Fibroblast of mammary gland (primary cell): ENCODE measurements around the gene CTTN.

Source experiments
- DNase-seq: peaks from one replicate; pipeline ENCODE4 v3.0.0-alpha.2; 2010; ENCODE audit warnings: low read depth
- H3K4me3 ChIP-seq: 2 replicates; pipeline ENCODE4 v1.5.1; 2011; ENCODE audit warnings: low read depth, mild to moderate bottlenecking, low read length, moderate library complexity; ENCODE audit not compliant: control insufficient read depth
- TF ChIP-seq, protein P1 (sequence below): conservative IDR thresholded peaks from 2 replicates; pipeline ENCODE4 v1.5.1; 2011; ENCODE audit warnings: low read depth, low read length, inconsistent platforms; ENCODE audit not compliant: control insufficient read depth, insufficient read depth

The CTTN gene

DNA sequence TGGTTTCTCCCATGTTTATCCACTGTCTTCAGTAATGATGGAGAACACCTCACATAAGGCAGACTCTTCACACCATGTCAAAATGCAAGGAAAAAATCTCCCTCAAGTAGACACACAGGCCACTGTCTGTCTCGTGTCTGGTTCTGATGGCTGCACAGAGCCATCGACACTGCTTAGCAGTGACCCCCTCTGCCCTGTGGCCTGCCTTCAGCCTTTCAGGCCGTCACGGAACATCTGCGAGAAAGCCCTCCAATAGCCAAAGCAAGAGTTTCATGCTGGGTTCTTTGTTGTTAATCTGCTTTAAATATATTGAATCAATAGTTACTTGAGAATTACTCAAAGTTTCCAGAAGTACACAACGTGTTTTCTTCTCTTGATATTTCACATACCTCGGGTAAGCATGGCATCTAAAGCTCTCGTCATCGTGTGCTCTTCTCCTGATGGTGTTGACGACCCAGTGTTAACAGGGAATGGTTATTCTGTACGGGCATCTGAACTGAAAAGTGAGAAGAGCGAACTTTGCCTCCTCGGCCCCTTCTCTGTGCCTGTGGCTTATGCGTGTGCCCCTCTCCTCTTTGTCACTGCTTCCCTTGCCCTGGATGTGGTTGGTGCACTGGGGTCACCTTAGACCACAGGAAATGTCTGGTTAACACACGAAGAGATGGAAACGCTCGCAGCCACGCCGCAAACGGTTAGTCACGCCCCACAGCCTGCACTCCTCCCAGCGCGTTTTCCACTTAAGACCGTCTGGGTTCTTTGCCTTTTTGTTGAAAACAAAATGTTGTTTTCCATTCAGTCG lies 33.4 kb upstream of the CTTN start:
- DNase-seq, result no peak
- no peak overlapping the region for H3K4me3 ChIP-seq
- TF ChIP-seq, protein P1, sequence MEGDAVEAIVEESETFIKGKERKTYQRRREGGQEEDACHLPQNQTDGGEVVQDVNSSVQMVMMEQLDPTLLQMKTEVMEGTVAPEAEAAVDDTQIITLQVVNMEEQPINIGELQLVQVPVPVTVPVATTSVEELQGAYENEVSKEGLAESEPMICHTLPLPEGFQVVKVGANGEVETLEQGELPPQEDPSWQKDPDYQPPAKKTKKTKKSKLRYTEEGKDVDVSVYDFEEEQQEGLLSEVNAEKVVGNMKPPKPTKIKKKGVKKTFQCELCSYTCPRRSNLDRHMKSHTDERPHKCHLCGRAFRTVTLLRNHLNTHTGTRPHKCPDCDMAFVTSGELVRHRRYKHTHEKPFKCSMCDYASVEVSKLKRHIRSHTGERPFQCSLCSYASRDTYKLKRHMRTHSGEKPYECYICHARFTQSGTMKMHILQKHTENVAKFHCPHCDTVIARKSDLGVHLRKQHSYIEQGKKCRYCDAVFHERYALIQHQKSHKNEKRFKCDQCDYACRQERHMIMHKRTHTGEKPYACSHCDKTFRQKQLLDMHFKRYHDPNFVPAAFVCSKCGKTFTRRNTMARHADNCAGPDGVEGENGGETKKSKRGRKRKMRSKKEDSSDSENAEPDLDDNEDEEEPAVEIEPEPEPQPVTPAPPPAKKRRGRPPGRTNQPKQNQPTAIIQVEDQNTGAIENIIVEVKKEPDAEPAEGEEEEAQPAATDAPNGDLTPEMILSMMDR, result no peak

DNA sequence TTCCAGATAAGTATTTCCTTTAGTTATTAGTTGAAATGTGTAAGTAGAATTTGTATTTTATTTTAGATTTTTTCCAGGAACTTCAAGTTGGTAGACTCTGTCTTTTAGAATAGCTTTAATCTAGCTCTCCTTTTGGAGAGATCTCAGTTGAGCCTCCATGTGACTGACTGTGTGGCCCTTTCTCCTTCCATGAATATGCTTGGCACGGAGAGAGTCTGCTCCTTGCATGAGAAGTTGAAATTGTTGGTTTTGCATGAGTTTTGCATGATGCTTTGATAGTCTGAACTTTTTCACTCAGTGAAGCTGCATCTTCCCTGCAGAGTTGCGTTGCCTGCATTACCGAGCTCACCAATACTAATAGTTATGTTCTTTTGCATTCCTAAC lies 32.8 kb upstream of the CTTN start:
- no peak for DNase-seq
- TF ChIP-seq, protein P1, result no peak
- H3K4me3 ChIP-seq, result no peak overlapping the region

DNA sequence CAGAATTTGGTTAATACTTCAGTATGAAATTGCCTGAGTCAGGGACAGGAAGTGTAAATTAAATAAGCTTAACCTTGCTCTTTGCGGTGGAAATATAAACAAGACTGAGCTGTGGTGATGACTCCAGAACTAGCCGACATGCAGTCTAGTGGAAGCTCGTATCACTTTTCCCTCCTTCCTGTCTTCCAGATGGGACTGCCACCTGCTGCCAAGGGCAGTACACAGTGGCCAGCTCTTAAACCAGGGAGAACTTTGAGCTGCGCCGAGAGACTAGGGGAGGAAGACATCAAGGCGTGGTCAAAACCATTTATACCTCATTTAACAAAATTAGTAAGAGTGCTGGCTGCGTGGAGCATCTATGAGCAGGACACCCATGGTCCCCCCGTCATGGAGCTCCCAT lies 31.3 kb upstream of the CTTN start:
- H3K4me3 ChIP-seq, result no peak overlapping the region
- TF ChIP-seq, protein P1, result no peak
- no peak for DNase-seq

DNA sequence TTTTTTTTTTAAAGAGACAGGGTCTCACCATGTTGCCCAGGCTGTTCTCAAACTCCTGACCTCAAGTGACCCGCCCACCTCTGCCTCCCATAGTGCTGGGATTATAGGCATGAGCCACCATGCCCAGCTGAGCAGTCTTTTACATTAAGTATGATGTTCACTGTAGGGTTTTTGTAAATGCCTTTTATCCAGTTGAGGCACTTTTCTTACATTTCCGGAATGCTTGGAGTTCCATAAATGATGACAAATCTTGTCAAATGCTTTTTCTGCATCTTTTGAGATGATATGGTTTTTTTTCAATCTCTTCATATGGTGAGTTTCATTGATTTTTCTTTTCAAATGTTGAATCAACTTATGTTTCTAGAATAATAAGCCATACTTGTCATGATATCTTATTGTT lies 29.4 kb upstream of the CTTN start:
- no peak for DNase-seq
- no peak overlapping the region for H3K4me3 ChIP-seq
- TF ChIP-seq, protein P1, result no peak

DNA sequence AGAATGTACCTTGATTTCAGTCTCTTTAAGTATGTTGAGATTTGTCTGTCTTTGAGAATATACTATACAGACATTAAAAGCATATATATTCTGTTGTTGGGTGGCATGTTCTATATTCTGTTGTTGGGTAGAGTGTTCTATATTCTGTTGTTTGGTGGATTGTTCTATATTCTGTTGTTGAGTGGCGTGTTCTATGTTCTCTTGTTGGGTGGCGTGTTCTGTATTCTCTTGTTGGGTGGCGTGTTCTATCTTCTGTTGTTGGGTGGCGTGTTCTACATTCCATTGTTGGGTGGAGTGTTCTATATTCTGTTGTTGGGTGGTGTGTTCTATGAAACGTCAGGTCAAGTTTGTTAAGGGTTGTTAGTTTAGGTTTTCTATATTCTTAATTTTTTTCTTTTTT lies 27.1 kb upstream of the CTTN start:
- no peak for DNase-seq
- no peak overlapping the region for H3K4me3 ChIP-seq
- TF ChIP-seq, protein P1, result no peak

DNA sequence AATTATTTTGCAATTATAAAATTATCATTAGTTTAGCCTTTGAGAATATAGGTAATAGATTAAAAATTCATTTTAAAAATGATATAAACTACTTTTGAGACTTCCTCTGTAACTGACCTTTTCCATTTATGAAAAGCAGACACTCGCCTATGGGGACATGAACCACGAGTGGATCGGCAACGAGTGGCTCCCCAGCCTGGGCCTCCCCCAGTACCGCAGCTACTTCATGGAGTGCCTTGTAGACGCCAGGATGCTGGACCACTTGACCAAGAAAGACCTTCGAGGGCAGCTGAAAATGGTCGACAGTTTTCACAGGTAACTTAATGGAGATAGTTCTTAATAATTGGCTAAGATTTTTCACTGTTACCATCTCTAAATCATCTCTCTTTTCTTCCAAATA lies 26.3 kb upstream of the CTTN start:
- TF ChIP-seq, protein P1, result no peak
- no peak overlapping the region for H3K4me3 ChIP-seq
- no peak for DNase-seq

DNA sequence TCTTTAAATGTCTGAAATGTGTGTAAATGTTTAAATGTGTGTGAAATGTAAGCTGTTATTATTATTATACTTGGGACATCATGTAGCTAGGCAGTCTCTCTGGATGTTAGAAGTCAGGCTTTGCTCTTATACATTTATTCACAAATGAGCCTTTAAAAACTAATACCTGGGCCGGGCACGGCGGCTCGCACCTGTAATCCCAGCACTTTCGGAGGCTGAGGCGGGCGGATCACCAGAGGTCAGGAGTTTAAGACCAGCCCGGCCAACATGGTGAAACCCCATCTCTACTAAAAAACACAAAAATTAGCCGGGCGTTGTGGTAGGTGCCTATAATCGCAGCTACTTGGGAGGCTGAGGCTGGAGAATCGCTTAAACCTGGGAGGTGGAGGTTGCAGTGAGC lies 21.7 kb upstream of the CTTN start:
- H3K4me3 ChIP-seq, result no peak overlapping the region
- TF ChIP-seq, protein P1, result no peak
- DNase-seq, result no peak
